ENCODE results near the gene HTR7. TPM values are rescaled to one million over a fixed set of nuclear protein-coding genes. Genes with fewer than 3 reads are reported as not detected.

HTR7 gene
- total and polyA plus RNA-seq, 2 of the 8 experiments (the other 6 are each of a cell fraction or from before 2014, with no cell fraction given): 22.9 to 24.6 TPM

DNA sequence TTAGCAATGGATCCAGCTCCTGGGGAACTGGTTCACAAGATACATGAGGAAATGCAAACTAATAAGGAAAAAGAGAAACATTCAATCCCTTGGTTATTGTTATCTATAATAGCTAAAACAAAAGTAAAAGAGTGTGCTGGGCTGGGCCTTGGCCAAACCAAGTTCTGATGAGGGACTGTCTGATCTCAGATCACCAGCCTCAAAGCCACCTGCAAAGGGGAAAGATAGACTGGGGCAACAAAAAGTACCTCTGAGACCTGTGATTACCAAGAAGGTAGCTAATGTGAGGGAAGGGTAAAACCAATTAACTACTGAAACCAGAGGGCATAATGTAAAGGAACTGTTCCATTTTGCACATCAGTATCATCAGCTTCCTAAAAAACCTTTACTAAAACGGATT lies 51.2 kb downstream of the HTR7 start:
- peak overlapping the region; percentile 73 for H3K56ac ChIP-seq (replicated peaks; ENCODE audit: insufficient read length, low read depth, low read length)
- H3K18ac ChIP-seq (ENCODE audit: extremely low read depth, low read length): no peak overlapping the region
- peak overlapping the region; percentile 7 for H4K91ac ChIP-seq (replicated peaks; ENCODE audit: insufficient read length, low read length)
- no peak overlapping the region for H2BK12ac ChIP-seq (ENCODE audit: low read depth, low read length)
- no peak for FAIRE-seq
- ChIA-PET POLR2A (ENCODE audit: partially characterized antibody) (no interaction called here), CTCF (ENCODE audit: partially characterized antibody) (interaction anchor here (0.9 to 5.7 kb wide), 4 partner anchors 20 to 57 kb away, joined by 3 to 37 read pairs (median 4); no protein-coding TSS in a partner anchor)
- TF ChIP-seq CHD2 (IDR thresholded peaks at IDR 0.05; ENCODE audit: low read length): no peak
- TF ChIP-seq FOSL1 (IDR thresholded peaks at IDR 0.05; ENCODE audit: insufficient read depth, low read depth, low read length): no peak
- no peak for TF ChIP-seq RFX5 (IDR thresholded peaks at IDR 0.05; ENCODE audit: borderline replicate concordance, low read depth, low read length)
- TF ChIP-seq, protein P1, sequence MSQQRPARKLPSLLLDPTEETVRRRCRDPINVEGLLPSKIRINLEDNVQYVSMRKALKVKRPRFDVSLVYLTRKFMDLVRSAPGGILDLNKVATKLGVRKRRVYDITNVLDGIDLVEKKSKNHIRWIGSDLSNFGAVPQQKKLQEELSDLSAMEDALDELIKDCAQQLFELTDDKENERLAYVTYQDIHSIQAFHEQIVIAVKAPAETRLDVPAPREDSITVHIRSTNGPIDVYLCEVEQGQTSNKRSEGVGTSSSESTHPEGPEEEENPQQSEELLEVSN (IDR thresholded peaks at IDR 0.05): no peak
- H2BK15ac ChIP-seq (ENCODE audit: low read length): no peak overlapping the region
- H4K20me1 ChIP-seq (replicated peaks in 1 of 2; ENCODE audit: control insufficient read depth in 1 of 2, insufficient read depth in 2 of 2, low read length in 2 of 2): no peaks in the 10 kb centered on the region
- no peaks in the 10 kb centered on the region for H3K79me1 ChIP-seq (ENCODE audit: low read depth, low read length)
- H4K8ac ChIP-seq (ENCODE audit: extremely low read depth, insufficient read depth, low read length): no peak overlapping the region
- H2AK5ac ChIP-seq (ENCODE audit: low read depth, low read length): no peak overlapping the region
- H3K4me3 ChIP-seq (ENCODE audit: extremely low read depth in 1 of 4, insufficient read depth in 2 of 4, low read depth in 3 of 4, low read length in 4 of 4): no peak overlapping the region
- H3K4ac ChIP-seq (replicated peaks; ENCODE audit: insufficient read length, low read depth, low read length): peak overlapping the region; percentile 96
- 93% methylated on average over 1 of the region's 1 CpG; no CpG with 5 or more reads in 1 of the 2 experiments for WGBS, 2 experiments (ENCODE audit: extremely low coverage in 1 of 2, insufficient coverage in 1 of 2, insufficient read length in 1 of 2, insufficient replicate concordance in 2 of 2, low coverage in 1 of 2, low lambda C conversion rate in 2 of 2, missing lambda C conversion rate in 1 of 2)
- peak overlapping the region; percentile 73 for H2BK120ac ChIP-seq (replicated peaks; ENCODE audit: low read depth, low read length)
- no peak overlapping the region for H3K14ac ChIP-seq (ENCODE audit: insufficient read length)
- H3K27ac ChIP-seq (ENCODE audit: low read depth, low read length): peak overlapping the region; percentile 0; the same call in 1 of the 2 replicates
- H3K27me3 ChIP-seq (replicated peaks in 1 of 4; ENCODE audit: control insufficient read depth in 3 of 4, extremely low read depth in 1 of 4, insufficient read depth in 3 of 4, low read length in 3 of 4): peaks cover 0 to 2% (median 0%) of the 10 kb centered on the region in 4 experiments; a peak in 1 of 7 replicates
- H2BK5ac ChIP-seq (ENCODE audit: low read depth, low read length): no peak overlapping the region
- H3K4me2 ChIP-seq (ENCODE audit: insufficient read depth in 1 of 2, low read depth in 2 of 2, low read length in 2 of 2): no peak overlapping the region
- no peak for DNase-seq (ENCODE audit: low read depth in 1 of 2, low spot score in 2 of 2)
- H3K23ac ChIP-seq (ENCODE audit: insufficient read length): no peak overlapping the region
- peaks cover 0 to 7% (median 3%) of the 10 kb centered on the region in 4 experiments; a peak in 3 of 8 replicates for H3K36me3 ChIP-seq (ENCODE audit: control insufficient read depth in 2 of 4, insufficient read depth in 4 of 4, low read length in 3 of 4)
- peaks cover 0 to 8% (median 5%) of the 10 kb centered on the region in 4 experiments; a peak in 5 of 7 replicates for H3K4me1 ChIP-seq (replicated peaks in 1 of 4; ENCODE audit: control insufficient read depth in 3 of 4, insufficient read depth in 4 of 4, low read length in 3 of 4)
- no peak overlapping the region for H2AFZ ChIP-seq (ENCODE audit: low read length)
- peaks cover 30 to 36% of the 10 kb centered on the region in 2 experiments for H3K9me3 ChIP-seq (ENCODE audit: insufficient read depth in 2 of 2, low read depth in 1 of 2, low read length in 1 of 2)
- H3K9ac ChIP-seq (replicated peaks in 1 of 4; ENCODE audit: extremely low read depth in 1 of 4, low read depth in 3 of 4, low read length in 3 of 4): no peak overlapping the region
- H2BK20ac ChIP-seq (ENCODE audit: low read length): no peak overlapping the region
- H3K79me2 ChIP-seq (ENCODE audit: control insufficient read depth in 1 of 2, insufficient read depth in 2 of 2, low read length in 2 of 2): peaks cover 0 to 43% of the 10 kb centered on the region in 2 experiments; a peak in 2 of 4 replicates
- H4K5ac ChIP-seq (ENCODE audit: insufficient read length, low read depth, low read length): peak overlapping the region; percentile 60
- no peaks in the 10 kb centered on the region for H3K23me2 ChIP-seq (ENCODE audit: low read depth, low read length)
